Bronchial epithelial cell (primary cell): ENCODE measurements around the gene PCSK7. TPM values are rescaled to one million over a fixed set of nuclear protein-coding genes. Genes with fewer than 3 reads are reported as not detected.
"Not testable (repeated sequence)": the region's sequence is repeated elsewhere in the genome, so short reads cannot be mapped to it uniquely, and the experiment has no call there.

Experiments
- DNase-seq: peaks from one replicate; pipeline ENCODE4 v3.0.0-alpha.2; 2010; ENCODE audit warnings: low read depth
- FAIRE-seq: peaks from 2 replicates; lab custom pipeline; 2011; peaks lifted over from hg19 to GRCh38; lab: Jason Lieb, UNC
- H3K27me3 ChIP-seq: 2 replicates; pipeline ENCODE4 v1.5.1; 2011; ENCODE audit warnings: low read length; ENCODE audit not compliant: control insufficient read depth, insufficient read depth
- H3K36me3 ChIP-seq: 2 replicates; pipeline ENCODE4 v1.5.1; 2011; ENCODE audit warnings: low read length; ENCODE audit not compliant: control insufficient read depth, insufficient read depth
- H3K4me3 ChIP-seq: 2 replicates; pipeline ENCODE4 v1.5.1; 2011; ENCODE audit warnings: mild to moderate bottlenecking, low read depth, low read length, control low read depth
- total RNA-seq: library from RNA; depleted of rRNA; stranded (reverse); fragments of >200 nt; gene quantifications from 2 replicates; pipeline ENCODE4 v1.2.1, GENCODE V29; 2014
- TF ChIP-seq, protein P1 (sequence below): IDR thresholded peaks from 2 replicates; pipeline ENCODE4 v1.5.1; 2011; ENCODE audit warnings: mild to moderate bottlenecking, moderate library complexity, low read length, control low read depth, inconsistent platforms; ENCODE audit not compliant: insufficient read depth, severe bottlenecking

The PCSK7 gene
- total RNA-seq, 1 donor from 2014 or later: 27.9 TPM

- Histone ChIP-seq H3K27me3 (no peaks in the 10 kb centered on the region), H3K4me3 (no peak overlapping the region), H3K36me3 (no peaks in the 10 kb centered on the region)
- FAIRE-seq (no peak), DNase-seq (no peak)
- TF ChIP-seq, protein P1, sequence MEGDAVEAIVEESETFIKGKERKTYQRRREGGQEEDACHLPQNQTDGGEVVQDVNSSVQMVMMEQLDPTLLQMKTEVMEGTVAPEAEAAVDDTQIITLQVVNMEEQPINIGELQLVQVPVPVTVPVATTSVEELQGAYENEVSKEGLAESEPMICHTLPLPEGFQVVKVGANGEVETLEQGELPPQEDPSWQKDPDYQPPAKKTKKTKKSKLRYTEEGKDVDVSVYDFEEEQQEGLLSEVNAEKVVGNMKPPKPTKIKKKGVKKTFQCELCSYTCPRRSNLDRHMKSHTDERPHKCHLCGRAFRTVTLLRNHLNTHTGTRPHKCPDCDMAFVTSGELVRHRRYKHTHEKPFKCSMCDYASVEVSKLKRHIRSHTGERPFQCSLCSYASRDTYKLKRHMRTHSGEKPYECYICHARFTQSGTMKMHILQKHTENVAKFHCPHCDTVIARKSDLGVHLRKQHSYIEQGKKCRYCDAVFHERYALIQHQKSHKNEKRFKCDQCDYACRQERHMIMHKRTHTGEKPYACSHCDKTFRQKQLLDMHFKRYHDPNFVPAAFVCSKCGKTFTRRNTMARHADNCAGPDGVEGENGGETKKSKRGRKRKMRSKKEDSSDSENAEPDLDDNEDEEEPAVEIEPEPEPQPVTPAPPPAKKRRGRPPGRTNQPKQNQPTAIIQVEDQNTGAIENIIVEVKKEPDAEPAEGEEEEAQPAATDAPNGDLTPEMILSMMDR: no peak
Observed at GRCh38 chr11:117271208-117271607, 39.3 kb upstream of the PCSK7 start.

GRCh38 chr11:117269856-117270255, 38.0 kb upstream of the PCSK7 start:
- DNase-seq: no peak
- H3K36me3 ChIP-seq: no peaks in the 10 kb centered on the region
- no peak overlapping the region for H3K4me3 ChIP-seq
- H3K27me3 ChIP-seq: no peaks in the 10 kb centered on the region
- TF ChIP-seq, protein P1: no peak
- no peak for FAIRE-seq

- Histone ChIP-seq H3K4me3 (no peak overlapping the region), H3K27me3 (no peaks in the 10 kb centered on the region), H3K36me3 (peaks cover 1% of the 10 kb centered on the region)
- no peak for DNase-seq
- no peak for FAIRE-seq
- TF ChIP-seq, protein P1: no peak
Observed at GRCh38 chr11:117265745-117266144, 33.9 kb upstream of the PCSK7 start.

DNA sequence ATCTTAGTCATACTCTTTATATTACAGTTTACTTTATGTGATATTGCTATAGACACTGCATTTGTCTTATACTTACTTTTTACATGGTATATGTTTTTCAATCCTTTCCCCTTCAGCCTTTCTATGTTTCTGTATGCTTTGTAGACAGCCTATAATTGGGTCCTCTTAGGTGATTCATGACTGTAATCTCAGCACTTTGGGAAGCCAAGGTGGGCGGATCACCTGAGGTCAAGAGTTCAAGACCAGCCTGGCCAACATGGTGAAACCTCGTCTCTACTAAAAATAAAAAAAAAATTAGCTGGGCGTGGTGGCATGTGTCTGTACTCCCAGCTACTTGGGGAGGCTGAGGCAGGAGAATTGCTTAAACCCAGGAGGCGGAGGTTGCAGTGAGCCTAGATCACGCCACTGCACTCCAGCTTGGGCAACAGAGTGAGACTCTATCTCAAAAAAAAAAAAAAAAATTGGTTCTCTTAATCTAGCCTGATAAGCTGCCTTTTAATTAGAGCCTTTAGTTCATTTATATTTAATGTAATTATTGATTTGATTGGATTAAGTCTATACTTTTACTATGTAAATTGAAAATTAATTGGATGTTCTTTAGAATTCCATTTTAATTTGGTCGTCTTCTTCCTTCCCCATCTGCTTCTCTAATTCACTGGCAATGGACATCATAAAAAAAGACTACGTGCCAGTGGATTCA, 32.9 kb upstream of the PCSK7 start:
- not testable (repeated sequence) for DNase-seq, H3K36me3 ChIP-seq, H3K4me3 ChIP-seq, H3K27me3 ChIP-seq, FAIRE-seq

- Histone ChIP-seq H3K27me3 (no peaks in the 10 kb centered on the region), H3K36me3 (peaks cover 1% of the 10 kb centered on the region), H3K4me3 (no peak overlapping the region)
- FAIRE-seq (no peak), DNase-seq (peak; percentile 23)
- TF ChIP-seq, protein P1: no peak
Observed at GRCh38 chr11:117259417-117259816, 27.5 kb upstream of the PCSK7 start.

- FAIRE-seq: no peak
Observed at GRCh38 chr11:117258576-117258975, 26.7 kb upstream of the PCSK7 start.

More at GRCh38 chr11:117258576-117258975, 26.7 kb upstream of the PCSK7 start:
- no peak for DNase-seq
- TF ChIP-seq, protein P1: no peak
- no peaks in the 10 kb centered on the region for H3K27me3 ChIP-seq
- peaks cover under 1% of the 10 kb centered on the region for H3K36me3 ChIP-seq
- H3K4me3 ChIP-seq: no peak overlapping the region
